Measurements from ENCODE around the gene DSTYK.

DSTYK gene

GRCh38 chr1:205225901-205226765, 14.6 kb upstream of the DSTYK start:
- in situ Hi-C loops (cut with HindIII; ENCODE audit: low sequenced_read_pairs): no loop called here

DNA sequence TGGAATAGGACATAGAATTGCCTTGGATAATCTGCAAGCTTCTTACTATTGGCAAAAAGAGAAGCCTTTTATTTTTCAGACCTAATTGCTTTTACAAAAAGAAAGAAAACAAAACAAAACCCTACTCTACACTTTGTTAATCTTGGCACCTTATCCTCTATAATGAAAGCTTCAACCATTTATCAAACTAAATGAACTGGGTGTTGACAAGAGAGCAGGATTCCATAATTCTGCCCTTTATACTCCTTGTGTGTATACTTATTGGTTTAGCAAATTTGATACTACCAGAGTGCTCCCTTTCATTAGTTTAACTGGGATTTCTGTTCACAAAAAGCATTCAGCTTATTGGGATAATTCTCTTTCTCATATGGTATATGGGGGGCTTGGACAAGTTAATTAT, 13.2 kb upstream of the DSTYK start:
- in situ Hi-C loops (cut with HindIII; ENCODE audit: low sequenced_read_pairs): no loop called here

DNA sequence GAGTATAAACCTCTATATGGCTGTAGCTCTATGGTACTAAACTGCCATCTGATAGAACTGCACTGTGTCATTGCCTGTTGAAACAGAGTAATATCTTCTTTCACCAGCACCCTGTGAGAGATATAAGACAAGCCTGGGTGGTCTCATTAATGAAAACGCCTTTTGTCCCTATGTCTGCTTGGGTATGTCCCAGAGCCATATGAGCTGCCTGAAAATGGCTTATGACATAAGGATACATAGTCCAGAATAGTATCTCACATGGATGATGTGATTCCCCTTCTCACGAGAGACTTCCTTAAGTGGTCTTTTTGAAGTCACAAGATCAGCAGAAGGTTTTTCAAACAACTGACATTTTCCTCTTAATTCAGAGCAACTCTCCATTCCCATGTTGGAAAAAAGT, 8.9 kb upstream of the DSTYK start:
- in situ Hi-C loops (cut with HindIII; ENCODE audit: low sequenced_read_pairs): no loop called here

DNA sequence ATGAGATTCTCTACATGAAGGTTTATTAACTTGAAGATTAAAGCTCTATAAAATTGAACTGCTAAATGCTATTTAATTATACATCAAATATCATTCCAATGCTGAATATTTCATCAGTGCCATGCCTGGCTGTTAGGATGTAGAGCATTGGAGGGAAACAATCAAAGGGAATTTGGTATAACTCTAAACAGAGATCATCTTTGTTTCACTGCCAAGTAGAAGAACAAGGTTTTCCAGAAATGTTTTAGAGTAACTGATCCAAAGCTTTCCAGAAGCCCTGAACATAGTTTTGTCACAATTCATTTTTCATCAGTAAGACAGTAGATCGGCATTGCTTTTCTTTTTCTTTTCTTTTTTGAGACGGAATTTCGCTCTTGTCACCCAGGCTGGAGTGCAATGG, 5.9 kb upstream of the DSTYK start:
- in situ Hi-C loops (cut with HindIII; ENCODE audit: low sequenced_read_pairs): no loop called here

DNA sequence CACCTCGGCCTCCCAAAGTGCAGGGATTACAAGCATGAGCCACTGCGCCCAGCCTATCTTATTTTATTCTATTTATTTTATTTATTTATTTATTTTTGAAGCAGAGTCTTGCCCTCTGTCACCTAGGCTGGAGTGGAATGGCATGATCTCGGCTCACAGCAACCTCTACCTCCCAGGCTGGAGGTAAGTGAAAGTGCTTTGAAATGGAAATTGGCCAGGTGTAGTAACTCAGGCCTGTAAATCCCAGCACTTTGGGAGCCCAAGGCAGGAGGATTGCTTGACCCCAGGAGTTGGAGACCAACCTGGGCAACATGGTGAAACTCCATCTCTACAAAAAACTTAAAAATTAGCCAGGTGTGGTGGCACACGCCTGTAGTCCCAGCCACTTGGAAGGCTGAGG, 5.1 kb upstream of the DSTYK start:
- in situ Hi-C loops (cut with HindIII; ENCODE audit: low sequenced_read_pairs): no loop called here

DNA sequence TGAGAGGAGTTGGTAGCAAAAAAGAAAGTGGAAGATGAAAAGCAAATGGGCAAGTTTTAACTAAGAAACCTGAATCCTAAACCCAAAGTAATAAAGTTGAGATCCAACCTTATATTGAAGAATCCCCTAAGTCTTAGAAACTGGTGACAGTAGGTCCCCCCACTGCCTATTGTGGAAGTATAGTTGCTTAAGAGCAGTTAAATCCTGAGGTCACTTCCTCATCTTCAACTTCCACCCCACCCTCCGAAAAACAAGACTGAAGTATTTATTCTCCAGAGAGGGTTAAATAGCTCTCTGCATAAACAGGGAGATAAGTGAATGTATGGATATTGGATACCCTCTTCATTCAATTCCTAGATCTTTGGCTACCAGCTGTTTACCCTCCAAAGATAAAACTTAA, 3.3 kb upstream of the DSTYK start:
- in situ Hi-C loops (cut with HindIII; ENCODE audit: low sequenced_read_pairs): no loop called here

DNA sequence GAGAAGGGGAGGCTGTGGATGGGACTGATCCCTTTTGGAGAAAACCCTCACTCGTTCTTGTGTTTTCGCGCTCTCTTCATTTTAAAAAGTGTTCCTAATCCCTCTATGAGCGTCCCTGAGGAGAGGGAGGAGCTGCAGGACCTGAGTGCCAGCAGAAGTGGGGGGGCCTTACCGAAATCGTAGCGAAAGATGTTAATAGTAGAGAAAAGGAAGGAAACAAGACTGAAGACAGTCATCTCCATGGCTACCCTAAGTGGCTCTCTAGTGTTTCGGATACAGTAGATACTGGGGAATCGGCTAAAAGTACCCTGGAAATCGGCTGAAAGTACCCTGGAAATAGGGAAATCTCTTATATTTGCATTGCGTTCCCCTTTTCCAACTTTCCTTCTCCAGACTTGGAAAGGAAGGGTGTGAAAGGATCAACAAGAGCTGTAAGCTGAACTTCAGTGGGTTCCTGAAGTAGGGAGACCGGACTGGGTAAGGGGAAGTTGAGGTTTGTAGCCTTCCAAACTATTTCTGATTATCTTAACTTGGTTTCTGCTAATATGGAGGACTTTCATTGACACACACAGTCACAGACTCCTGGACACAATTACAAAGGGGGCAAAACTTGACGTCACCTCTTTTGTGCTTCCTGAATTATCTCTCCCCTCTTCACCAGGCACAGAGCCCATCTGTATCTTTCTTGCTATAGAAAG, 486 bp upstream of the DSTYK start:
- in situ Hi-C loops (cut with HindIII; ENCODE audit: low sequenced_read_pairs): no loop called here

DNA sequence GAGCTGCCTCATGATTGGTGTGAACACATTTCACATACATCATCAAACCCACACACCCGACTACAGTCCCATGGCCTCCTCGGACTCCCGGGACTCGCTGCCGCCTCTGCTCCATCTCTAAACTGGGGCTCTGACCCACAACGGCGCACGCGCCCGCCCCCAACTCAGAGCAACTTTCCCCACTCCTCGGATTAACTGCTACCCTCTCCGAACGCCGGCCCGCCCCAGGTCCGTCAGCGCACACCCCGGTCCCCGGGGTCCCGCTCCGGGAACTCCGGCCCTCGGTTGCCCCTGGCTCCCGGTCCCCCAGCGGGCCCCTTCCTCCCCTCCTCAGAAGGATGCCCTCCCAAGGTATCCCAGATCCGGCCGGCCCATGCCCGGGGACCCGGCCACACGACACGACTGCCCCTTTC, 740 bp downstream of the DSTYK start:
- in situ Hi-C loops (cut with HindIII; ENCODE audit: low sequenced_read_pairs): no loop called here

DNA sequence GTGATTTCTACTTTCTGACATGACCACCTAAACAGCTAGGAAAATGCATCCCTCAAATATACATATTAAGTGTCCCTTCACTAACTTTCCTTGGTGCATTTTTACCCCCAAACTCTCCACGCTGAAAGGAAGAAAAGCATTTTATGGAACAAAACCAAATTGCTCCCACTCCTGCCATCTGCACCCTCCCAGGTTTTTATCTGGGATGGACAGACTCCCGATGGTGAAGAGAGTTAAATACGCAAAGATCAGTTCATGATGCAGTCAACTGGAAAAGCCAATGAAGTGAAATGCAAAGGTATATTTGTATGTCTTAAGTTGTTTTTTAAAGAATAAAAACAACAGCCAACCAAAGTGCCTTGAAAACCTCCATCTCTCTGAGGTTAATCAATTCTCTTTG, 2.7 kb downstream of the DSTYK start:
- in situ Hi-C loops (cut with HindIII; ENCODE audit: low sequenced_read_pairs): no loop called here

GRCh38 chr1:205205055-205205454, 6.4 kb downstream of the DSTYK start:
- in situ Hi-C loops (cut with HindIII; ENCODE audit: low sequenced_read_pairs): no loop called here

GRCh38 chr1:205204552-205204951, 7.0 kb downstream of the DSTYK start:
- in situ Hi-C loops (cut with HindIII; ENCODE audit: low sequenced_read_pairs): no loop called here

- in situ Hi-C loops (cut with HindIII; ENCODE audit: low sequenced_read_pairs): no loop called here
Measured at GRCh38 chr1:205199931-205200299, 11.6 kb downstream of the DSTYK start.

GRCh38 chr1:205199090-205199930, 12.2 kb downstream of the DSTYK start:
- in situ Hi-C loops (cut with HindIII; ENCODE audit: low sequenced_read_pairs): no loop called here

DNA sequence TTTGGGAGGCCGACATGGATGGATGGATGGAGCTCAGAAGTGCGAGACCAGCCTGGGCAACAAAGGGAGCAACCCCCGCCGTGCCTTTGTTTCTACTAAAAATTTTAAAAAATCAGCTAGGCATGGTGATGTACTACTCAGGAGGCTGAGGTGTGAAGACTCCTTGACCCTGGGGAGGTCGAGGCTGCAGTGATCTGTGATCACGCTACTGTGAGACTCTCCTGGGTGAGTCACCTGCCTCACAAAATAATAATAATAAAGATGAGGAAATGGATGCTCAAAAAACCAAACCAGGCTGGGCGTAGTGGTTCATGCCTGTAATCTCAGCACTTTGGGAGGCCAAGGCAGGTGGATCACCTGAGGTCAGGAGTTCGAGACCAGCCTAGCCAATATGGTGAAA, 19.2 kb downstream of the DSTYK start:
- in situ Hi-C loops (cut with HindIII; ENCODE audit: low sequenced_read_pairs): no loop called here

GRCh38 chr1:205191622-205192021, 19.9 kb downstream of the DSTYK start:
- in situ Hi-C loops (cut with HindIII; ENCODE audit: low sequenced_read_pairs): no loop called here

GRCh38 chr1:205190845-205191577, 20.5 kb downstream of the DSTYK start:
- in situ Hi-C loops (cut with HindIII; ENCODE audit: low sequenced_read_pairs): no loop called here

DNA sequence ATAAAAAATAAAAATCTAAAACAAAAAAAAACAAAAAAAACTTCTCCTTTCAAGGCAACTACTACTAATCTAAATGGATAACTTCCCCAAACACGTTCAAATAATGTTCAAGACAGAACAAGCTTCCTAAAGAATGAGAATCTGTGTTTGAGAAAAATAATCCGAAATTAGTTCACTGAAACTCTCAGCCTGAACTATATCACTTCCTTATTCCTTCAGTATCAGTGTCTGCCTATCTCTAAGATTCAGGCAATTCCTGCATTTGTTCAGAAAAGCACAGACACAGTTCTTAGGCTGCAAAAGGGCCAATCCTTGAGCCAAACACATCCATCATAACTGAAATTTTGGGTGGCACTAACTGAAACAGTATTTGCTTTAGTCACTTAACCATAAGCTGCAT, 22.4 kb downstream of the DSTYK start:
- in situ Hi-C loops (cut with HindIII; ENCODE audit: low sequenced_read_pairs): no loop called here

GRCh38 chr1:205188596-205188995, 22.9 kb downstream of the DSTYK start:
- in situ Hi-C loops (cut with HindIII; ENCODE audit: low sequenced_read_pairs): no loop called here

DNA sequence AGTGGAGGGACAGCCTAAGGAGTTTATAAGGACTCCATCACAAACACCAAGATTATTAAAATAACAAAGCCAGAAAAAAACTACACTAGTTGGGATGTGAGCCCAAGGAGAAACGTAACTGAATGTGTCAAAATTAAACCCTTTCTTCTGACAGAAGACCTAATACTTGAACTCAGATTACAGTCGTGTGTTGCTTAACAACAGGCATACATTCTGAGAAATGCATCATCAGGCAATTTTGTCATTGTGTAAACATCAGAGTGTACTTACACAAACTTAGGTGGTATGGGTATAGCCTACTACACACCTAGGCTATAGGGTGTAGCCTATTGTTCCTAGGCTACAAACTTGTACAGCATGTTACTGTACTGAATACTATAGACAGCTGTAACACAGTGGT, 23.4 kb downstream of the DSTYK start:
- in situ Hi-C loops (cut with HindIII; ENCODE audit: low sequenced_read_pairs): no loop called here

- in situ Hi-C loops (cut with HindIII; ENCODE audit: low sequenced_read_pairs): no loop called here
Measured at GRCh38 chr1:205187420-205187819, 24.1 kb downstream of the DSTYK start.

GRCh38 chr1:205186191-205186590, 25.3 kb downstream of the DSTYK start:
- in situ Hi-C loops (cut with HindIII; ENCODE audit: low sequenced_read_pairs): no loop called here

Data from DLD1 (cell line).